IPS-20b (cell line): ENCODE data around the gene SYT3.
A peak's percentile ranks its signal among the peaks of the same experiment; 100 is the strongest.

Experiments used
- H3K27ac ChIP-seq: one replicate; pipeline ENCODE4 v1.5.1; 2013; ENCODE audit warnings: low read length
- H3K27me3 ChIP-seq: 2 replicates; pipeline ENCODE4 v1.6.1; 2013; ENCODE audit warnings: mild to moderate bottlenecking, low read length, inconsistent platforms; ENCODE audit not compliant: insufficient read depth
- H3K36me3 ChIP-seq: 2 replicates; pipeline ENCODE4 v1.6.1; 2013; ENCODE audit warnings: low read depth, mild to moderate bottlenecking, inconsistent platforms, low read length, moderate library complexity; ENCODE audit not compliant: insufficient read depth
- H3K4me1 ChIP-seq: 2 replicates; pipeline ENCODE4 v1.6.1; 2013; ENCODE audit warnings: mild to moderate bottlenecking, control low read depth, inconsistent platforms, low read length, moderate library complexity; ENCODE audit not compliant: insufficient read depth
- H3K4me3 ChIP-seq: 2 replicates; pipeline ENCODE4 v1.5.1; 2013; ENCODE audit warnings: mild to moderate bottlenecking, low read length, inconsistent platforms
- H3K9ac ChIP-seq: 2 replicates; pipeline ENCODE4 v1.6.1; 2013; ENCODE audit warnings: low read depth, mild to moderate bottlenecking, inconsistent platforms, low read length, moderate library complexity
- H3K9me3 ChIP-seq: 2 replicates; pipeline ENCODE4 v1.6.1; 2013; ENCODE audit warnings: mild to moderate bottlenecking, low read depth, low read length, inconsistent platforms; ENCODE audit not compliant: insufficient read depth

The SYT3 gene

DNA sequence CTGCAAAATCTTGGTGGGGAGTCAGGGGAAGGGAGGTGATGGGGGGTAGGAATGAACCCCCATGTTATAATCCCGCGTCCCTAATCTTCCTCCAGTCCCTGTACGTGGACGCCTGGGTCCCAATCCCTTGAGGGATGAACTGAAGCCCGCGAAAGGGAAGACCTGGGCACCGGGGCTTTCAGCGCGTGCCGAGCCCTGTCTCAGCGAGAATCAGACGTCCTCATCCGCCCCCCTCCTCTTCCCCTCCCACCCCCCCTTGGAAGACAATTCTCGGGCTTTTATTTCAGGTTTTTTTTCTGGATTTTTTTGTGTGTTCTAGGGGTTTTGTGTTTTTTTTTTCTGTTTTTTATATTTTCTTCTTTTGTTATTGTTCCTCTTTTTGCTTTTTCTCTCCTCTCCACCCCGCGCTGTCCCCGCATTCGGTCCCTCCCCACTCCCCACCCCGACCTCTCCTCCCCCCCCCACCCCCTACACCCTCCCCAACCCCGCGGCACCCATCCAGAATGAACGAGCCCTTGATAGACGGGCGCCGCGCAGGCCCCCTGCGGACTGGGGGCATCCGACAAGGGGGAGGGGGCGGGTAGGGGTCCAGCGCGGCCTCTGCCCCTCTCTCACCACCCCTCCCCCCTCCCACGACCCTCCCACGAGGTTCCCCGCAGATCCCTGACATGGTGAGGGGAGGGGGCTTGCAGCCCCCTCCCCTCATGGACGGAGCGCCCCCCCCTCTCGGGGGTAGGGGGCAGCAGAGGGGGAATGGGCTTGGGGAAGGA lies 19.8 kb upstream of the SYT3 start:
- H3K36me3 ChIP-seq = no peaks in the 10 kb centered on the region
- no peak overlapping the region for H3K9ac ChIP-seq
- H3K27ac ChIP-seq = no peak overlapping the region
- H3K9me3 ChIP-seq = peaks cover 48% of the 10 kb centered on the region
- no peaks in the 10 kb centered on the region; the same call in 1 of the 2 replicates for H3K27me3 ChIP-seq
- H3K4me3 ChIP-seq = peak overlapping the region; percentile 76; the same call in 1 of the 2 replicates
- H3K4me1 ChIP-seq = no peaks in the 10 kb centered on the region

DNA sequence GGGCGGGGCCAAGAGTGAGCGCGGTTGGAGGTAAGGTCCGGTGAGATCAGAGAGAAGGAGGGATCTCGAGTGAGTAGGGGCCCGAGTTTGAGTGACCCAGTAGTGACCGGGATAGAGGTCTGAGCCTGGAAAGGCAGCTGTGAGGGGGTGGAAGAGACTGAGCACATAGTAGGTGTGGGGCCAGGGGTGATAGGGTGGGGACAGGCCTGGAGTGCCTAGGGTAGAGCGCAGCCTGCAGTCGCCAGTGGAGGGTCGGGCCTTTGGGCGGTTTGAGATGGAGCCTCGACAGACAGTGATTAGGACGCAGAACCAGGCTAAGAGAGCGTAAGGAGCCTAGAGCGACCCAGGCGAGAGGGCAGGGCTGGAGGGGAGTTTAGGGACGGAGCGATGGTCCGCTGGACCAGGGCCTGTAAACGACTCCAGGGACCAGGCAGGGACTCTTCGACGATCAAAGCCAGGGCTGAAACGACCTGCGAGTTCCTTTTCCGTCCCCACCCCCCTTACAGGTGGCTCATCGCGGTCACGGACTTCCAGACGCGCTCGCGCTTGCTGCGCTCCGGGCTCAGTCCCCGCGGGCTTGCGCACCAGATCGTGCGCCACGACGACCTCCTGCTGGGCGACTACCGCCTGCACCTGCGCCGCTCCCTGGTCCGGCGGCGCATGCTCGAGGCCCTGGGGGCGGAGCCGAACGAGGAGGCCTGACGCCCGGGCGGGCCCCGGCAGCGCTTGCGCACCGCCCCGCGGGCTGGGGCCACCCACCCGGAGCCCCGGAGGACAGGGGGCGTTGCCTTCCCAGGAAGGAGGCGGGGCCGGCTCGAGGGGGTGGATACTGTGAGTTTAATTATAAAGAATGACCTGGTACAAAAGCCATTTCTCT lies 19.0 kb upstream of the SYT3 start:
- Histone ChIP-seq H3K4me1 (no peaks in the 10 kb centered on the region), H3K4me3 (peak overlapping the region; percentile 76), H3K9me3 (peaks cover 42% of the 10 kb centered on the region), H3K27me3 (no peaks in the 10 kb centered on the region; the same call in 1 of the 2 replicates), H3K36me3 (no peaks in the 10 kb centered on the region), H3K27ac (peak overlapping the region; percentile 11), H3K9ac (peak overlapping the region; percentile 78)

DNA sequence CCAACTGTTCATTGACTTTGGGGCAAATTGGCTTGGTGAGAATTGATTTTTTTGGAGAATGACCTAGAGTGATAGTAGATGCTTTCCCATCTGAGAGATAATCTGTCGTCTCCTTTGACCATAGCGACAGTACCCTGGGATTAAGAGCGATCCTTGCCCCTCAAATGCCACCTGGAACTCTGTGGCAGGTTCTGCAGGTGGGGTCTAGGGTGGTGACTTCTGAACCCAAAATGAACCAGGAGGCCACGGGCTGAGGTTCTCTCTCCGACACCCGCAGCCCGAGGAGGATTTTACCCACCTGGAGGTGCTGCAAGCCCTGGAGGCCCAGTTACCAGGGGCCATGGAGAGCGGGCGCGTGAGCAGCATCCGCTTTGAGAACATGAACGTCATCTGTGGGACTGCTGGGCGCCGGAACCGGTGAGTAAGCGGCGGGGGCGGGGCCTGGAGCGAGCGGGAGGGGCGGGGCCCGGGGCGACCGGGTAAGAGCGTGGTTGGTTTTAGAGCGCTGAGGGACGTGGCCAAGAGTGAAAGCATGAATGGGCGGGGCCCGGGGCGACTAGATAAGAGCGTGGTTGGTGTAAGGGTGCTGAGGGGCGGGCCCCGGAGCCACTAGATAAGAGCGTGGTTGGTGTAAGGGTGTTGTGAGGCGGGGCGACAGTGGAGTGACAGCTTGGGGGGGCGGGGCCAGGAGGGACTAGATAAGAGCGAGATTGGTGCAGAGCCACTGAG lies 18.2 kb upstream of the SYT3 start:
- no peaks in the 10 kb centered on the region; the same call in 1 of the 2 replicates for H3K27me3 ChIP-seq
- H3K36me3 ChIP-seq = no peaks in the 10 kb centered on the region
- no peaks in the 10 kb centered on the region for H3K4me1 ChIP-seq
- peaks cover 40% of the 10 kb centered on the region for H3K9me3 ChIP-seq
- H3K9ac ChIP-seq = peak overlapping the region; percentile 86; the same call in 1 of the 2 replicates
- peak overlapping the region; percentile 43 for H3K27ac ChIP-seq
- H3K4me3 ChIP-seq = peak overlapping the region; percentile 79

DNA sequence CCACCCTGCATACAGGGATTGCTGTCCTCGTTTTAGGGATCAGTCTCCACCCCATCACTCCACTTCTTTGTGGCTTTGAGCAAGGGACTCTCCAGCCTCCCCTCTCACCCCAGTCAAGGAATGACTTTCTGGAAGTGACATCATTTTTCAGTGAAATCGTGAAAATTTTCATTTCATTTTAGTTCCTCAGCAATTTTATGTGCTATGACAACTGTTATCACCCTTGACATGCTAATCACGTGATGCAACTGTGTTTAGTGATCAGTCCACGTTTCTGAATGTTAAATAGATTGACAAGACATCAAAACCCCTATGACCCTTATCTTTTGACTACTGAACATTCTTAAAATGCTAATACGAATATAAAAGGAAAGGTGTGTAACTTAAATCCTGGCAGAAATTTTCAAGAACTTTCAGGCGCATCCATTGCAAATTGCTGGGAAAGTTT lies 17.6 kb upstream of the SYT3 start:
- Histone ChIP-seq H3K27me3 (no peaks in the 10 kb centered on the region; the same call in 1 of the 2 replicates), H3K4me1 (no peaks in the 10 kb centered on the region), H3K4me3 (peak overlapping the region; percentile 79), H3K9ac (peak overlapping the region; percentile 86; the same call in 1 of the 2 replicates), H3K36me3 (no peaks in the 10 kb centered on the region), H3K27ac (no peak overlapping the region), H3K9me3 (peaks cover 40% of the 10 kb centered on the region)

DNA sequence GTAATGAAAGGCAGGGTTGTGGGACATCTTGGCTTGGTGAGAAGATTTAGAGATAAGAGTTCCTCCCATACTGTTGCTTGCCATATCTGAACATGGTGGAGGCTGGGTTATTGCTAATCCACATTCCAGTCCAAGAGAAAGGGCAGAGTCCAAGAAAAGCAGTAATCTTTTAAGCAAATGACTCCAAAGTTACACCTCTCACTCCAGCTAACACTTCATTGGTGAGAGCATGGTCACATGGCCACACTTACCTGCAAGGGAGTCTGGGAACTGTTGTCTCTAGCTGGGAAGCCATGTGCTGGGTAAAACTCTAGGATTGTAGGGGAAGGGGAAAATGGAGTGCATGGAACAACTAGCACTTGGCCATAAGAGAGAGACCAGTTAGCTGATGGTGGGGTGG lies 15.2 kb upstream of the SYT3 start:
- Histone ChIP-seq H3K9me3 (peaks cover 50% of the 10 kb centered on the region), H3K27ac (no peak overlapping the region), H3K27me3 (no peaks in the 10 kb centered on the region), H3K4me1 (no peaks in the 10 kb centered on the region), H3K4me3 (no peak overlapping the region), H3K36me3 (no peaks in the 10 kb centered on the region), H3K9ac (no peak overlapping the region)

DNA sequence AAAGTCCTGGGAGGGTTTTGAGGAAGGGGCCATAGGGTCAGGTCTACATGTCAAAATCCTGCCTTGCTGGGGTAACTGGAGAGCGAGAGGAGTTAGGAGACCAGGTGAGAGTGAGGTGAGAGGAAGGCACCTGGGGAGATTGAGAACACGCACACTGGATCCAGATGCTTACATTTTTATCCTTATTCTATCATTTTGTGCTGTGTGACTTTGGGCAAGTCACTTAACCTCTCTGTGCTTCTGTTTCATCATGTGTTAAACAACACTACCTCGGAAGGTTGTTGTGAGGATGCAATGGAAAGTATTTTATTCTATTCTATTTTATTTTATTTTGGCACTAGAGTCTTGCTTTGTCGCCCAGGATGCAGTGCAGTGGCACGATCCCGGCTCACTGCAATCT lies 13.0 kb upstream of the SYT3 start:
- no peak overlapping the region for H3K27ac ChIP-seq
- H3K9me3 ChIP-seq = peaks cover 58% of the 10 kb centered on the region
- no peaks in the 10 kb centered on the region for H3K36me3 ChIP-seq
- no peaks in the 10 kb centered on the region for H3K4me1 ChIP-seq
- no peak overlapping the region for H3K4me3 ChIP-seq
- H3K9ac ChIP-seq = no peak overlapping the region
- no peaks in the 10 kb centered on the region for H3K27me3 ChIP-seq

DNA sequence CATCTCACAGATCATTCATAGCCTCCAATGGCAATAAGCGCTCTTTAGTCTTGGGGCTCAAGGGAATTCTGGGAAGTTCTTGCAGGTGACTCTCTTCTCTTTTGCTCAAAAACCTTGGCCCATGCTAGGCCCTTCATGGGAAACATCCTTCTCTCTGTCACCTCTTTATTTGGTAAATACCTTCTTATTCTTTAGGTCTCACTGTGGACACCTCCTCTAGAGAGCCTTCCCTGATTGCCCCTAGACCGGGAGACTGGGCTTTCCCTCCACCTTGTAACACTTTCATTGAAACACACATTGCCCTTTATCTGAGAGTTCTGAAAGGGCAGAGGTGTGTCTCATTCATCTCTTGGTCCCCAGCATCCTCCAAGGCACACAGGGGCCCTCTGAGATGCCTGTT lies 11.5 kb upstream of the SYT3 start:
- Histone ChIP-seq H3K36me3 (no peaks in the 10 kb centered on the region), H3K9me3 (peaks cover 50% of the 10 kb centered on the region)

DNA sequence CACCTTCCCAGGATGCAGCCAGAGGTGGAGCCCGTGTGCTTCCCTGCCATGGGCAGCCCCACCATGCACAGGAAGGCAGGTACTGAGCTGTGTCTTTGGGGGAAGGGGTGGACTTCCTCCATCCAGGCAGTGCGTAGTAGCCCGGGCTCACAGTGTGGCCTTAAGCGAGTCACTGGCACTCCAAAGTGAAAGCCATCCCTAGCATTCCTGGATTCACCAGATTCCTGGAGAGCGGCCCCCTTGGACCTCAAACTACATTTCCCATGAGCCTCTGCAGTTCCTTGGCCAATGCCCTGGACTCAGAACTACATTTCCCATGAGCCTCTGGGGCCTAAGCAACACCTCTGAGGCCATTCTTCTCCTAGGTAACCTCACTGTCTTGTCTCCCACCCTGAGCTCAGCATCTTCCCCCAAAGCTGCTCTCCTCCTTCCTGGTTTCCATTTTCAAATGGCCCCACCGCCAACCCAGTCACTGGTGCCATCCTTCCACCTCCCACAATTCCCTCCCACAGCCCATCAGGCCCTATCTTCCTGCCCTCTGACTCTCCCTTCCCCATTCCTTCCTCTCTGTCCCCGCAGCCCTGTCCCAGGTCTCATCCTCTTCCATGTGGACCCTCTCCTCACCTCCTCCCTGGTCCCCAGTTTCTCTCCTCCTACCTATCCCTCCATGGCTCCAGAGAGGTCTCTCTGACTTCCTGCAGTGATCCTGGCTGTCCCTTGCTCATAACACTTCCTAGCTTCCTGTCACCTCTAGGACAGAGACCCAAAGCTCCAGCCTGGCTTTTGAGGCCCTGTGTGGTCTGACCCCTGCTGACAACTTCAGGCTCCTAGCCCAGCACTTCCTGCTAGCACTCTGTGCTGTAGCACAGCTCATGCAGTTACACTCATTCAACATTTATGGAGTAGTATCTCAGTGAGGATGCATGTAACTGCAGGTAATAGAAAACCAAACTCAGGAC lies 10.0 kb upstream of the SYT3 start, which contains the start of gene C19orf81:
C19orf81 (plus strand) TSS at position 13 of the 959 bp plus-strand sequence; CDS start at position 13, 0 bp downstream.
- H3K36me3 ChIP-seq = no peaks in the 10 kb centered on the region
- H3K9me3 ChIP-seq = peaks cover 49% of the 10 kb centered on the region
- H3K4me3 ChIP-seq = peak within 1 kb of the TSS; percentile 36; the same call in 1 of the 2 replicates
- no peak within 1 kb of the TSS for H3K27ac ChIP-seq
- H3K27me3 ChIP-seq = peaks cover 16% of the 10 kb centered on the region
- no peaks in the 10 kb centered on the region for H3K4me1 ChIP-seq
- no peak within 1 kb of the TSS for H3K9ac ChIP-seq

More for the DNA sequence above, 11.5 kb upstream of the SYT3 start:
- peaks cover 2% of the 10 kb centered on the region; the same call in 1 of the 2 replicates for H3K27me3 ChIP-seq
- H3K27ac ChIP-seq = no peak overlapping the region
- H3K4me1 ChIP-seq = no peaks in the 10 kb centered on the region
- no peak overlapping the region for H3K4me3 ChIP-seq
- no peak overlapping the region for H3K9ac ChIP-seq

DNA sequence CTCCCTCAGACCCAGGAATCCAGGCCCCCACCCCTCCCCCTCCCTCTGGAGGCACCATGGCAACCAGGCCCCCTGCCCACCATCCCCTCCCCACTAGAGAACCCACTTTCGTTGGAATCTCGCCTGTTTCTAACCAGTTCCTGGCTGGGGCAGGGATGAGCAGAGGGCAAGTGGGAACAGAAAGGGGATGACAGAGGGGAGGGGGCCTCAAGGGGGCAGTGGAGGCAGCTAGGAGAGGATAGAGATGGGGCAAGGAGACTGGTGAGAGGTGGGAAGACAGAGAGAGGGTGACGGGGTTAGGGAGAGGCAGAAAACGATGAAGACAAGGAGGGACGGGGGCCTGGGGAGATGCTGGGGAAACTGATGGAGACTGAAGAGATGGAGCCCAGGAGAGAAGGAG lies 9.0 kb upstream of the SYT3 start:
- Histone ChIP-seq H3K4me3 (no peak overlapping the region), H3K4me1 (no peaks in the 10 kb centered on the region), H3K9me3 (peaks cover 55% of the 10 kb centered on the region), H3K27me3 (peaks cover 26% of the 10 kb centered on the region), H3K9ac (no peak overlapping the region), H3K36me3 (no peaks in the 10 kb centered on the region), H3K27ac (no peak overlapping the region)

DNA sequence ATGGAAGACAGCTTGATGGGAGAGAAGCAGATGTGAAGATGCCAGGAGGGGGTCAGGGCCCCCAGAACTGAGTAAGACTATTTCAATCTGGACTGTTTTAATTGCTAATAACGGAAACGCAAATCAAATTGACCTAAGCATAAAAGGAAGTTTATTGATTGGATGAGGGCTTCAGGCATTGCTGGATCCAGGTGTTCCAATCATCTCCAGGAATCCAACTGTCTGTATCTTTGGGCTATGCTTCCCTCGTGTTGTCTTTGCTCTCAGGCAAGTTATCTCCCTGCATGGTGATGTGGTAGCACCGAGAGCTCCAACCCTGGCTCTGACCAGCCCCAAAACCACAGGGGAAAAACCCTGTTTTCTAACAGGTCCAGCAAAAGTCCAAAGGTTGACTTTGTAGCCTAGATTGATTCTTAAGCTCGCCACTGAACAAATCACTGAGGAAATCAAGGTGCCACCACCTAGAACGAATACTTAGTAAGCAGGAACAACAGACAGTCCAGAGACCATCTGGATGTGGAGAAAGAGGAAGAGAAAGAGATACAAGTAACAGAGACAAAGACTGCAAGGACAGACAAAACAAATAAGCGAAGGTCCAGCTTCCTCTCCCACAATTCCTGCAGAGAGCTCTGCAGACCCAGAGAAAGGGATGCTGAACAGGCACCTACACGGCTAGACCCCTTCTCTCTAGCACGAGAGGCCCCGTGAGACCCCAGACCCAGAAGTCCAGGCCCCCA lies 8.4 kb upstream of the SYT3 start:
- Histone ChIP-seq H3K4me1 (no peaks in the 10 kb centered on the region), H3K27me3 (peaks cover 30% of the 10 kb centered on the region), H3K9ac (no peak overlapping the region), H3K36me3 (no peaks in the 10 kb centered on the region), H3K9me3 (peaks cover 55% of the 10 kb centered on the region), H3K27ac (no peak overlapping the region), H3K4me3 (no peak overlapping the region)
